Suppressor macrophage treated with lipopolysaccharide for 1 hour (primary cell): ENCODE data around the gene ILKAP.
"Not testable (repeated sequence)": the region's sequence is repeated elsewhere in the genome, so short reads cannot be mapped to it uniquely, and the experiment has no call there.

Experiments
- DNase-seq, 3 donors: peaks; one replicate each; pipeline ENCODE4 v3.0.0-alpha.2; 2020 to 2022

Gene ILKAP

DNA sequence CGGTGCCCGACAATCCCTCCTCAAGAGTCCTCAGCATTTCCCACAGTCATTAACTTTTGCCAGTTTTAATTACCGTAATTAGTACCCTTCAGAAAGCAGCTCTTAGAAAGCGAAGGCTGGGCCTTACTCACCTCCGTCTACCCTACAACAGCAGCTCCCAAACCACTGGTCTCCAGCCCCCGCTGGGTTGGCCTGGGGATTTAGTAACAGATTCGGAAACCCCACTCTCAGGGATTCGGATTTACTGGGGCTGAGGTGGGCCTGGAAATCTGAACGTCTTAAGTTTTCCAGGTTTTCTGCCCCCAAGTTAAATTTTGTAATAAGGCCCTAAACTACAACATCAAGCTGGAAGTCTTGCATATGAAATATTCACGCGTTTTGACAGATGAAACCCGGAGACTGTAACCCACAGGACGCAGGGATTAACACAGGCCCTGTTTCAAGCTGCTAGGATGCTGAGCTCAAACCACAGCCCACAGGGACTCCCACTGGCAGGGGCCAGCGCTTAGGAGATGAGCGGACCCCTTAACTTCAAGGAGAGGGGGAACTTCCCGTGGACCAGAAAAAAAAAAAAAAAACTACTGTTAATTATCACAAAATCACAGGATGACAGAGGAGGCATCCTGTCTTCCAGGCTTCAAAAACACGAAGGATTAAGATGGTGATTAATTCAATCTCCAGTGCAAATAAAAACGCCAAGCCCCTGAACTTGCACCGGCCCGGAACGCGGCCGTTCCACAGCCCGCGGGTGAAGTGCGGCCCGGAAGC lies 985 bp downstream of the ILKAP start:
- DNase-seq: peak in 2 of 3 donors; percentile 22 to 26

DNA sequence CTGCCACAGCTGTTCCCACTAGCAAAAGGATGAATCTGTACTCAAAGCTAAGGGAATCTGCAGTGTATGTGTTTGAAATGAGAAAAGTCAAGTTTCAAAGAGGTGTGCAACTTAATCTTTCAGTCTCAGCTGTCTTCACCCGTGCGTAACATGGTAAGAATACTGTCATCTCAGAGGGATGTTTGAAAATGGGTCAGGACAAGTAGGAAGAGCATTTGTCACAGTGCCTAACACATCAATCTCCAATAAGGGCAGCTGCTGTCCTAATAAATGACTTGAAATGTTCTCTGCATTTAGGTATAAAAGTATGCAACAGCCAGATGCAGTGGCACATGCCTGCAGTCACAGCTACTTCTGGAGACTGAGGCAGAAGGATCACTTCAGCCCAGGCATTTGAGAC lies 13.1 kb downstream of the ILKAP start:
- DNase-seq: no peak

DNA sequence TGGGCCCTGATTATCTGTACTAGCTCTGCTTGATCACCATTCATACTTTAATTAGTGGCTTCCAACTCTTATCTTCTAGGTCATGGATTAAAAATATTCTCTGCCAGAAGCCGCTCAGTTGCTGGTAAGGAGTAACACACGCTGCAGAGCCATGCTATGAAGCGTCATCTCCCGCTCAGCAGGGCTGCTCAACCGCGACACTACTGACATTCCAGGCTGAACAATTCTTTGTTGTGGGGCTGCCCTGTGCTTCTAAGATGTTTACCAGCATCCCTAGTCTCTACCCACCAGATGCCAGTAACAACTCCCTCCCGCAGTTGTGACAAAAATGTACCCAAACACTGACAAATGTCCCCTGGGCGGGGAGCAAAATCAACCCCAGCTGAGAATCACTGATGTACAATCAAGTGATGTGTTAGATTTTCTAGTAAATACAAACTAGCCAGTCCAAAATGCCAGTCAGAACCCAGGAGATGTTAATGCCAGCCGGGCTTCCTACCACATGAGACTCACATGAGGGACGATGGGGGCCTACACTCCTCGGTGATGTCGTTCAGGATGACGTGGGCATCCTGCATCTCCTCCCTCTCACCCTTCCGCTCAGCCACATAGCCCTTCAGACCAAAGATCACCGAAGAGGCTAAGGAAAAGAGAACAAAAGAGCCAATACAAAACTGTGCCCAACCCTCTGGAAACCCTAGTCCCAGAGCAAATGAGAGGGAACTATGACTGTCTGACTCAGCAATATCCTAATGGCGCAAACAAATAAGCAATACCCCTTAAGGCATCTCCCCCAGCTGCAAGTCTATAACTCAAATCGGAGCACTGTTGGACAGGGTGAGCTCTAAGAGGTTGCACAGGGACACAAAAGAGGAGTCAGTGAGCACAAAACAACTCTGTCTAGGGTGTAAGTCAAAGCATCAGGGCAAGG lies 15.6 kb downstream of the ILKAP start:
- DNase-seq: no peak

- DNase-seq: no peak
Observed at GRCh38 chr2:238183821-238184220, 19.7 kb downstream of the ILKAP start.

- DNase-seq: no peak
Observed at GRCh38 chr2:238182362-238182761, 21.1 kb downstream of the ILKAP start.

- no peak for DNase-seq
Observed at GRCh38 chr2:238180554-238180953, 22.9 kb downstream of the ILKAP start.

- DNase-seq: no peak
Observed at GRCh38 chr2:238176613-238177012, 26.9 kb downstream of the ILKAP start.

- DNase-seq: no peak
Observed at GRCh38 chr2:238174701-238175100, 28.8 kb downstream of the ILKAP start.

- DNase-seq: no peak
Observed at GRCh38 chr2:238174291-238174690, 29.2 kb downstream of the ILKAP start.

DNA sequence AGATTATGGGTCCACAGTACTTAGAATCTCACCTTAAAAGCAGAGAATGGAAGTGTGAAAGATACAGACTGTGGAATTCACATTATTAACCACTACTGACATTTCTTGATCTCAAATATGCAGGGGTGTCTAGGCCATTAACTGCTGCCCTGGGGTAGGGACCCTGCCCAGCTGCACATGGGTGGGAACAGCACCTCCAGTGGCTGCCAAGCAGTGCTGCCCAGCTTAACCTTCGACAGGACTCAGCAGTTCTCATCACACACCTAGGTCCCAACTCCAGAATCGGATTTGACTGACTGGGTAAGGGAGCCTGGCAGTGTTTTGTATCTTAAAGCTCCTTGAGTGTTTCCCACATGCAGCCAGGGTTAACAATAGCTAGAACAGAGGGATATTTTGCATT lies 29.8 kb downstream of the ILKAP start:
- DNase-seq: no peak

DNA sequence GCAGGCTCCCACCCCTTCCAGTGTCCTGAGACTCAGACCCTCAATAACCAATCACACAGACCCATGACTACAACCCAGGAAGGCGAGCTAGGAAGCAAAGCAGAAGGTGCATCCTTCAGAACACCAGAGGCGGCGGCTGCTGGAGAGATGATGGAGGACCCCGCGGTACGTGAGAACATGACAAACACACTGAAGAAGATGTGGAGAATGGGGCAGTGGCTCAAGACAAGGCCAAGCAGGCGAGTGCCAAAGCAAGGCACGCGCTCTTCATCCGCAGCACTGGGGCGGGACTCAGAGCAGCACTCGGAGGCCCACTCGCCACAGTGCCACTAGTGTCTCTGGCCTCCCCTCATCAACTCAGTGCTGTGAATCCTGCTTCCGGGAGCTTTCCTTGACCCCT lies 31.1 kb downstream of the ILKAP start:
- DNase-seq: no peak

GRCh38 chr2:238171575-238172187 lies 31.8 kb downstream of the ILKAP start:
- DNase-seq: no peak

GRCh38 chr2:238171072-238171431 lies 32.4 kb downstream of the ILKAP start:
- not testable (repeated sequence) for DNase-seq

GRCh38 chr2:238170386-238171071 lies 33.0 kb downstream of the ILKAP start:
- DNase-seq: no peak

DNA sequence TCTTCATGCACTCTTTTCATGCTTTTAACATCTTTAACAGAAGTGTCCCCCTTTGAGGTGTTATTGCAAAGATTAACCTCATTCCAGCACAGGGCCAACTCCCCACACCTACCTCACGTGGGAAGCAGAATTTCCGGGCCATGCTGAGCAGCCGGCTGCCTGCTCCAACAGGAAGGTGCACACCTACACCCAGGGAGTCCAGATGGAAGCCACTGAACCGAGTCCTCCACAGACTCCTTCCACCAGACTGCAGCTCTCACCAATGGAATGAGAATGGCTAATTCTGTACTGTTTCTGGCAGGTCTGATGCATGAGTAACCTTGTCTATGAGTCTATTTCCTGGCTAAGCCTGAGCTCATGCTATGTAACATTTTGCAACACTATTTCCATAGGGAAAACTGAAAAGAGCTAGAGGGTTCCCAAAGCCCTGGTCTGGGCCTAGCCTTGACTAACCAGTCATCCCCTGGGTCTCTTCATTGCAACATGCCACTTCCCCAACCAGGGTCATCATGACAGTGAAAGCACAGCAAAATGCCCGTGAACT lies 33.7 kb downstream of the ILKAP start:
- DNase-seq: peak; percentile 52 to 80 (median 55)

GRCh38 chr2:238169048-238169707 lies 34.3 kb downstream of the ILKAP start:
- no peak for DNase-seq

DNA sequence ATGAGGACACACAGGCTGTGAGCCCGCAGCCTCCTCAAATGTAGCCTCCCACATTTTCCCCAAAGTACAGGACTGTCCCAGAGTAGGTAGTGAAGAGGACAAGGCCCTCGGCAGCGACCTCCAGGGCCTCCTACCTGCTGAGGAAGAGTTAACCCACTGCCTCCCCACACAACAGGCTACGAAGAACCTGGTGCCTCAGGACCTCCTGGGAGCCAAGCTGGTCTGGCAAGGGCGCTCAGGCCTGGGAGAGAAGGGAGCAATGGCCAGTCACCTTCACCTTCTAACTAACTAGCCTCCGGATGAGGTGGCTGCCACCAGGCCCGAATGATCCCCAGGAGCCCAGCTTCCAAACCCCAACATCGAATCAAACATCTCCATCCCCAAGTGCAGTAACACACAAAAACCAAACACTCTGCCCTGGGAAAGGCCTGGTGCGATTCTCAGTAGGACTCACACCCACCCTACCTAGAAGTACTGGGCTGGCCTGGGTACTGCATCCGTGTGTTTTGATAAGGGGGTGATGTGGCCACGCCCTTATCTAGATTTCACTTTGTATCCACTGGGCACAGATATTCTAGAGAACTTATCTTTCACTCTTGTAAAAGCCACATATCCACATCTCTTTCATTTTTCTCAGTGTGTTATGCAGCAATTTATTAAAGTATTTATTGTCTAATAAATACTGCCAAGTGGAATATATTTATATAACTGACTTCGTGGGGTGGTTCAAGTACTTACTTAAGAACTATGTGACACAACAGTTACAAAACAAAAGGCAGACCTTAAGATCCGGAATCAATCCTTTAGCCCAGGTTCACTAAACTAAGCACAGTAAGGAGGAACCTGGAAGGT lies 35.1 kb downstream of the ILKAP start:
- DNase-seq: no peak

- no peak for DNase-seq
Observed at GRCh38 chr2:238167761-238168160, 35.7 kb downstream of the ILKAP start.

DNA sequence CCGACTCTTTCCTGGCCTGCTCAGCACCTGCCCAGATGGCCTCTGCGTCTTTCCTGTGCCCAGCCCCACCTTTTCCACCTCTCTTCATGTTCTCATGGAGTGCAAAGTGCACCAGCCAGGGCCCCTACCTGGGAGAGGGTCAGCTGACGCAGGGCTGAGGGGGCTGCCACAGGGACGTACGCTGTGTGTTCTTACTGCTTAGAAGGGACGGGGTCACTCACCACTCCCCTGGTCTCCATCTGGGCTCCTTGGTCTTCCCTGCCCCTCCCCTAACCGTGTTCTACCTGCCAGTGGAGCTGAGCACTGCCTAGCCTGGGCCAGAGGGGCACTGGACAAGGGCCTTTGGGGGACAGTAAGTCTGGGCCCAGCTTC lies 36.2 kb downstream of the ILKAP start:
- no peak for DNase-seq

DNA sequence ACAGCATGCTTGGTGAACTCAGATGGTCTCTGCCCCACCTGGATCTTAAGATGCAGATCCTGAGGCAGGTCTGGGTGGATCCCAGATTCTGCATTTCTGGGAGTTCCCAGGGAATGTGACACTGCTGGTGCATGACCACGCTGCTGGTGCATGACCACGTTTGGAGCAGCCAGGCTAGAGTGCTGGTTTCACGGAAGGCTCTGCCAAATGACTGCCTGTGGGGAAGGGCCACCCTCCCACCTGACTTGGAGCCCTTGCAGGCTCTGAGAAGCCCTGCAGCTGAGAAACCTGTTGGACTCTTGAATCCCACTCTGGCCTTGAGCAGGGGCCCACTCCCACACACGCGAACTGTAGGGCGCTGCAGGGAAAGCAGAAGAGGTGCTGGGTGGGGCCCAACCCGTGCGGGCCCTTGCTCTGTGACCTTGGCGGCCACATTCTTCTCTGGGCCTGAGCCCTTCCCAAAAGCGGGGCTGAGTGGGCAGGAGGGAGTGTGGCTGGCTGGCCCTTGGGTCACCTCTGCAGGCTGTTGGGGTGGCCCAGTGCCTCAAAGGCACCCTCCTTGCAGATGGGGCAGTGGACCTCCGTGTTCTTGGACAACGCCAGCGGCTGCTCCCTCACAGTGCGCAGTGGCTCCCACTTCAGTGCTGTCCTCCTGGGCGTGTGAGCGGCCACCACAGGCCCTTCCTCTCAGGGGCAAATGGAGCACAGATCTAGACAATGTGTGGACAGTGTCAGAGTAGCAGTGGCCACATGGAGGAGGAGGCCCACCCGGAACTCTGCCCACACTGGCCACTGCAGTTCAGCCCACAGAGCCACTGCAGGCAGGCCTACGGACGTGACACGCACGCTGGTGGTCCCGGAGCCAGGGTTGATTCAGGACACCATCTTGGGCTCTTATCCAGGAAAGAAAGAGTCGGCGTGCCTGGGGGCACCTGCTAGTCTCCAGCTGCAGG lies 36.8 kb downstream of the ILKAP start:
- DNase-seq: no peak
